Adrenal gland (tissue), 12 donors: ENCODE results near the gene RPS27A. TPM values are rescaled to one million over a fixed set of nuclear protein-coding genes. Genes with fewer than 3 reads are reported as not detected.
"Not testable (repeated sequence)": the region's sequence is repeated elsewhere in the genome, so short reads cannot be mapped to it uniquely, and the experiment has no call there.

Source experiments
- DNase-seq, 7 donors: peaks; one replicate each; pipeline ENCODE4 v3.0.0-alpha.2; 2019 to 2020
- H3K27ac ChIP-seq, 5 donors: fragments of 200-600 bp; sonication (generic) in 4 of 5; 1 replicate in 3 of 5; 2 replicates in 2 of 5; pipeline versions ENCODE4 v1.5.1 to v1.8.0; 2016 to 2020; ENCODE audit warnings: mild to moderate bottlenecking in 1 of 5
- H3K27me3 ChIP-seq: fragments of 200-600 bp; 2 replicates; pipeline ENCODE4 v1.8.0; 2021
- H3K36me3 ChIP-seq, 2 donors: fragments of 200-600 bp; replicated peaks in 1 of 2; 1 replicate in 1 of 2; 2 replicates in 1 of 2; pipeline versions ENCODE4 v1.5.1 to v1.8.0; 2018 to 2022
- H3K4me1 ChIP-seq, 2 donors: fragments of 200-600 bp; replicated peaks in 1 of 2; 1 replicate in 1 of 2; 2 replicates in 1 of 2; pipeline versions ENCODE4 v1.5.1 to v1.8.0; 2018 to 2021
- H3K4me3 ChIP-seq, 4 donors: fragments of 200-600 bp; sonication (generic) in 3 of 4; one replicate each; pipeline ENCODE4 v1.5.1; 2016 to 2018
- H3K9me3 ChIP-seq, 3 donors: fragments of 200-600 bp; sonication (generic) in 1 of 3; replicated peaks in 1 of 3; 1 replicate in 2 of 3; 2 replicates in 1 of 3; pipeline versions ENCODE4 v1.5.1 to v1.8.0; 2016 to 2021
- CTCF ChIP-seq, 6 experiments: fragments of 450-650 bp in 4 of 6; fragments of 200-600 bp in 2 of 6; sonication (generic) in 1 of 6; IDR thresholded peaks; 1 replicate in 5 of 6; 2 replicates in 1 of 6; pipeline versions ENCODE4 v1.5.1 to v1.8.0; 2016 to 2021; ENCODE audit warnings: antibody characterized with exemption in 6 of 6, mild to moderate bottlenecking in 2 of 6, moderate library complexity in 1 of 6
- POLR2A ChIP-seq, 2 donors: fragments of 450-650 bp; IDR thresholded peaks; one replicate each; pipeline ENCODE4 v1.6.1; 2017; ENCODE audit warnings: antibody characterized with exemption in 2 of 2, mild to moderate bottlenecking in 2 of 2, moderate library complexity in 1 of 2
- WGBS, 4 donors: extraction: QIAGEN DNeasy Blood & Tissue Kit in 2 of 4; methylation state at CpG; one replicate each; pipeline versions ENCODE4 v1.1.5 to v1.1.7; 2013 to 2017; 5-methylcytosine and 5-hydroxymethylcytosine counted together
- intact Hi-C, 2 donors: fragments of 100-400 bp; cut with DNase I; formaldehyde crosslinking; loops; one replicate each; pipeline versions ENCODE4 v1.14.1 to v1.15.0; 2022 to 2023
- polyA plus RNA-seq, 3 donors: library from polyadenylated mRNA; stranded (reverse); fragments of 200-250 nt in 2 of 3; fragments of 350-450 nt in 1 of 3; fragmentation: Illumina TruSeq in 1 of 3; extraction: RNeasy Lipid Tissue Mini Kit (QIAGEN cat#74804) in 1 of 3; gene quantifications; one replicate each; pipeline ENCODE4 v1.2.3, GENCODE V29; 2013 to 2014
- total RNA-seq, 9 donors: library from RNA; depleted of rRNA in 4 of 9; stranded (reverse); fragments of >200 nt in 4 of 9; fragments of 120-200 nt in 1 of 9; fragmentation: NEBNext Ultra II Directional in 1 of 9; extraction: Animal tissue kit (Norgen Biotek cat#: 25700) in 1 of 9; gene quantifications; one replicate each; pipeline versions ENCODE4 v1.1.0 to v1.2.4, GENCODE V29; 2013 to 2023
- donor health status: healthy with polysubstance abuse.
- donor health status: Bipolar disorder and iron deficiency.
- donor health status: DM: yes; HTN: yes; CAD: no.
- donor health status: DM: no; HTN: no; CAD: no.
- donor health status: DM: no; HTN: no; CAD: no.
- donor health status: DM: yes; HTN: yes; CAD: no.

RPS27A gene
- total and polyA plus RNA-seq, 12 donors: 493 to 1,820 (median 834) TPM

DNA sequence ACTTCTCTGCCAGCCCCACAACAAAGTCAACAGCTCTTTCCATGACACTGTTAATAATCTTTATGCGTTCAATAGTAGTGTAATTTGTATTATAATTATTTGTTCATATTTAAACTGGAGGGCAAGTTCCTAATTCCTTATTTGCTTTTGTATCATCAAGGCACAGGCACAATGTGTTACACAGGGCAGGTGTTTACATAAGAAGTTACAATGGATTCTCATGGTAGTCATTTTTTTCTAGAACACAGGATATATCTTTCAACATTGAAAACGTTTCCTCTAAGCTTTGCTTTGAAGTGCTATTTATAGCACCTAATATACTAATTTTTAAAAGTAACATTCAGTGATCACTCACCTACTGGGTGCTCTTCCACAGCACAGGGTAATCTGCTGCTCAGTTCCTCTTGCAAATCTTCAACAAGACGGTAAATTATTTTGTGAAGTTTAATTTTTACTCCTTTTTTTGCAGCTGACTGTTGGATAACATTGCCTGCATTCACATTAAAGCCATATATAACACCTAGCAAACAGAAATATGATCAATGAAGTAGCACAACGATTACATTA lies 7.3 kb downstream of the RPS27A start:
- no peaks in the 10 kb centered on the region for H3K27me3 ChIP-seq
- 73 to 80% (median 76%) methylated on average over 4 of the region's 4 CpGs for WGBS, 4 donors
- TF ChIP-seq POLR2A (IDR thresholded peaks at IDR 0.05): no peak
- no peak for TF ChIP-seq CTCF (IDR thresholded peaks at IDR 0.05)
- H3K27ac ChIP-seq: no peak overlapping the region
- intact Hi-C loops: no loop called here
- H3K4me1 ChIP-seq: peaks cover 0 to 3% of the 10 kb centered on the region in 2 donors
- H3K9me3 ChIP-seq: no peaks in the 10 kb centered on the region
- DNase-seq: no peak
- H3K36me3 ChIP-seq: peaks cover 0 to 47% of the 10 kb centered on the region in 2 donors
- H3K4me3 ChIP-seq: no peak overlapping the region

GRCh38 chr2:55241582-55241981 lies 9.1 kb downstream of the RPS27A start:
- peaks cover 0 to 33% of the 10 kb centered on the region in 2 donors for H3K36me3 ChIP-seq
- H3K9me3 ChIP-seq, intact Hi-C loops, DNase-seq, H3K27ac ChIP-seq, H3K4me3 ChIP-seq, H3K27me3 ChIP-seq, H3K4me1 ChIP-seq: not testable (repeated sequence)
- 83 to 97% (median 93%) methylated on average over 8 of the region's 8 CpGs for WGBS, 4 donors

DNA sequence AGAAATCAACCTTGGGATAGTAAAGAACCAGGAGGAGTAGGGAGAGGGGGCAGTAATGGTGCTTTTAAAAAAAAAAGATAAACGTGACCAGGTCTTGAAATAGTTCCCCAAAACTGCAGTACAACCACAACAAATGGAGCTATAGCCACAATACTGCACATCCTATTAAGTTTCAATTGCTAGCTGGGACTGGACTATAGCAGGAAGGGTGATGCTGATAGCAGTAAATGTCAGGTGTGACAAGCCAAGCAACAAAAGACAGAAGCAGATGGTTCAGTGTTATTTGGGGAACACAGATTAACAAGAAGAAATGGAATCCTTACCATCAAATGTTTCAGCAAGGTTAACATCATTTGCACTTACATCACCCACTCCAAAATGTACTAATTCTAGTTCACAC lies 10.1 kb downstream of the RPS27A start:
- Histone ChIP-seq H3K4me1 (peaks cover 0 to 3% of the 10 kb centered on the region in 2 donors), H3K4me3 (no peak overlapping the region), H3K27ac (no peak overlapping the region), H3K27me3 (no peaks in the 10 kb centered on the region), H3K36me3 (peaks cover 0 to 28% of the 10 kb centered on the region in 2 donors), H3K9me3 (no peaks in the 10 kb centered on the region)
- no peak for DNase-seq
- 43 to 55% (median 52%) methylated on average over 1 of the region's 1 CpG for WGBS, 4 donors
- TF ChIP-seq POLR2A (IDR thresholded peaks at IDR 0.05) (no peak), CTCF (IDR thresholded peaks at IDR 0.05) (no peak)
- intact Hi-C loops: no loop called here

GRCh38 chr2:55245411-55245810 lies 12.9 kb downstream of the RPS27A start:
- H3K27ac ChIP-seq: no peak overlapping the region
- H3K4me3 ChIP-seq: no peak overlapping the region
- peaks cover 0 to 45% of the 10 kb centered on the region in 2 donors for H3K36me3 ChIP-seq
- DNase-seq: no peak
- intact Hi-C loops: no loop called here
- TF ChIP-seq CTCF (IDR thresholded peaks at IDR 0.05) (no peak), POLR2A (IDR thresholded peaks at IDR 0.05) (no peak)
- H3K4me1 ChIP-seq: no peaks in the 10 kb centered on the region
- H3K9me3 ChIP-seq: no peaks in the 10 kb centered on the region
- WGBS, 4 donors: 86 to 93% (median 91%) methylated on average over 5 of the region's 5 CpGs
- H3K27me3 ChIP-seq: no peaks in the 10 kb centered on the region

GRCh38 chr2:55247025-55247424 lies 14.5 kb downstream of the RPS27A start:
- peak in 2 of 7 donors; percentile 12 to 19 for DNase-seq
- Histone ChIP-seq H3K4me3 (no peak overlapping the region), H3K36me3 (peaks cover 0 to 55% of the 10 kb centered on the region in 2 donors), H3K9me3 (no peaks in the 10 kb centered on the region), H3K27me3 (no peaks in the 10 kb centered on the region), H3K4me1 (no peaks in the 10 kb centered on the region), H3K27ac (no peak overlapping the region)
- intact Hi-C loops: no loop called here
- TF ChIP-seq CTCF (IDR thresholded peaks at IDR 0.05): no peak
- TF ChIP-seq POLR2A (IDR thresholded peaks at IDR 0.05): no peak
- WGBS, 4 donors: 84 to 90% (median 88%) methylated on average over 5 of the region's 5 CpGs
